AG04450 (cell line): Measurements from ENCODE around the gene KRTAP20-1. TPM values are rescaled to one million over a fixed set of nuclear protein-coding genes. Genes with fewer than 3 reads are reported as not detected.

Source experiments
- CTCF ChIA-PET: fragments of 300-600, 350-600 bp; formaldehyde crosslinking; extraction: SDS; loops from one replicate; lab custom pipeline; 2022; ENCODE audit warnings: antibody characterized with exemption, inconsistent platforms; lab: Charles Lee
- POLR2A ChIA-PET: fragments of 350-600 bp; formaldehyde crosslinking; extraction: SDS; loops from one replicate; lab custom pipeline; 2021; ENCODE audit warnings: antibody characterized with exemption, inconsistent platforms; lab: Yijun Ruan, JAX
- DNase-seq: peaks from one replicate; pipeline ENCODE4 v3.0.0-alpha.2; 2011; ENCODE audit warnings: low read depth, low spot score
- H3K27ac ChIP-seq: one replicate; pipeline ENCODE4 v1.5.1; 2012; ENCODE audit warnings: low read depth, low read length, control low read depth
- H3K27me3 ChIP-seq: one replicate; pipeline ENCODE4 v1.6.0; 2012; ENCODE audit warnings: low read length; ENCODE audit not compliant: control insufficient read depth, insufficient read depth
- H3K4me3 ChIP-seq: 2 replicates; pipeline ENCODE4 v1.5.1; 2011; ENCODE audit warnings: mild to moderate bottlenecking, low read depth, low read length, control low read depth
- H3K9me3 ChIP-seq: 2 replicates; pipeline ENCODE4 v1.5.1; 2012; ENCODE audit warnings: low read length; ENCODE audit not compliant: control insufficient read depth, insufficient read depth
- CTCF ChIP-seq: IDR thresholded peaks from 2 replicates; pipeline ENCODE4 v1.5.1; 2011; ENCODE audit warnings: low read depth, low read length, control low read depth, inconsistent platforms
- polyA plus RNA-seq: library from polyadenylated mRNA; depleted of rRNA; stranded (reverse); fragments of >200 nt; gene quantifications from 2 replicates; pipeline ENCODE4 v1.2.3, GENCODE V29; 2011

Gene KRTAP20-1
- polyA plus RNA-seq, 1 experiment = not detected

- H3K27me3 ChIP-seq = no peaks in the 10 kb centered on the region
- H3K27ac ChIP-seq = no peak within 1 kb of the TSS
- ChIA-PET POLR2A (no interaction called here), CTCF (no interaction called here)
- no peak for TF ChIP-seq CTCF
- peaks cover 30% of the 10 kb centered on the region for H3K9me3 ChIP-seq
- DNase-seq = no peak
- H3K4me3 ChIP-seq = no peak within 1 kb of the TSS
Measured at GRCh38 chr21:30620522-30620921, 4.3 kb downstream of the KRTAP20-1 start, which contains the start of gene KRTAP20-4. Gene KRTAP20-4, plus strand, starts transcription at chr21:30620627.

GRCh38 chr21:30623362-30623761 is 7.1 kb downstream of the KRTAP20-1 start:
- no peak overlapping the region for H3K27ac ChIP-seq
- CTCF ChIA-PET = no interaction called here
- POLR2A ChIA-PET = no interaction called here
- H3K27me3 ChIP-seq = no peaks in the 10 kb centered on the region
- H3K9me3 ChIP-seq = peaks cover 37% of the 10 kb centered on the region
- DNase-seq = no peak
- H3K4me3 ChIP-seq = no peak overlapping the region
- no peak for TF ChIP-seq CTCF

- Histone ChIP-seq H3K27me3 (no peaks in the 10 kb centered on the region), H3K9me3 (peaks cover 39% of the 10 kb centered on the region), H3K4me3 (no peak overlapping the region), H3K27ac (no peak overlapping the region)
- no peak for TF ChIP-seq CTCF
- DNase-seq = no peak
- ChIA-PET POLR2A (no interaction called here), CTCF (no interaction called here)
Measured at GRCh38 chr21:30625449-30626165, 9.4 kb downstream of the KRTAP20-1 start.

GRCh38 chr21:30628109-30628508 is 11.9 kb downstream of the KRTAP20-1 start:
- CTCF ChIA-PET = no interaction called here
- no peak for TF ChIP-seq CTCF

GRCh38 chr21:30629200-30629599 is 13.0 kb downstream of the KRTAP20-1 start:
- no peak for DNase-seq
- H3K4me3 ChIP-seq = no peak overlapping the region
- TF ChIP-seq CTCF = no peak
- peaks cover 28% of the 10 kb centered on the region for H3K9me3 ChIP-seq
- no peaks in the 10 kb centered on the region for H3K27me3 ChIP-seq
- CTCF ChIA-PET = no interaction called here
- no peak overlapping the region for H3K27ac ChIP-seq
- POLR2A ChIA-PET = no interaction called here

More at GRCh38 chr21:30628109-30628508, 11.9 kb downstream of the KRTAP20-1 start:
- no peak overlapping the region for H3K4me3 ChIP-seq
- DNase-seq = no peak
- no peaks in the 10 kb centered on the region for H3K27me3 ChIP-seq
- peaks cover 34% of the 10 kb centered on the region for H3K9me3 ChIP-seq
- no peak overlapping the region for H3K27ac ChIP-seq
- POLR2A ChIA-PET = no interaction called here
